H1 (cell line): ENCODE measurements around the gene TSPAN4. TPM values are rescaled to one million over a fixed set of nuclear protein-coding genes. Genes with fewer than 3 reads are reported as not detected.

ENCODE experiments used
- CTCF ChIA-PET: fragments of 300-600 bp; sonication (Branson Sonifier 250); formaldehyde crosslinking; loops from one replicate; lab custom pipeline; 2021; ENCODE audit not compliant: partially characterized antibody; lab: Charles Lee
- POLR2A ChIA-PET: fragments of 300-600 bp; sonication (Branson Sonifier 250); formaldehyde crosslinking; loops from one replicate; lab custom pipeline; 2021; ENCODE audit warnings: inconsistent platforms; ENCODE audit not compliant: partially characterized antibody; lab: Charles Lee
- DNase-seq, 2 experiments: peaks; one replicate each; pipeline versions ENCODE4 v3.0.0 to v3.0.0-alpha.2; 2010 to 2022; ENCODE audit warnings: low spot score in 2 of 2, low read depth in 1 of 2, mixed read lengths in 1 of 2
- FAIRE-seq: peaks from 2 replicates; lab custom pipeline; 2011; peaks lifted over from hg19 to GRCh38; lab: Jason Lieb, UNC
- H2AFZ ChIP-seq: 2 replicates; pipeline ENCODE4 v1.8.1; 2012; ENCODE audit warnings: low read length, inconsistent platforms
- H2AK5ac ChIP-seq: 2 replicates; pipeline ENCODE4 v1.6.1; 2013; ENCODE audit warnings: low read depth, low read length
- H2BK120ac ChIP-seq: replicated peaks from 2 replicates; pipeline ENCODE3; 2013; ENCODE audit warnings: low read depth, low read length, inconsistent platforms
- H2BK12ac ChIP-seq: 2 replicates; pipeline ENCODE4 v1.6.1; 2013; ENCODE audit warnings: low read depth, low read length
- H2BK15ac ChIP-seq: 2 replicates; pipeline ENCODE4 v1.6.1; 2013; ENCODE audit warnings: low read length
- H2BK20ac ChIP-seq: 2 replicates; pipeline ENCODE4 v1.6.1; 2013; ENCODE audit warnings: low read length
- H2BK5ac ChIP-seq: 2 replicates; pipeline ENCODE4 v1.6.1; 2013; ENCODE audit warnings: low read depth, low read length
- H3K14ac ChIP-seq: 2 replicates; pipeline ENCODE4 v1.6.1; 2013; ENCODE audit warnings: inconsistent platforms; ENCODE audit not compliant: insufficient read length
- H3K18ac ChIP-seq: 2 replicates; pipeline ENCODE4 v1.6.1; 2013; ENCODE audit warnings: low read length; ENCODE audit errors: extremely low read depth
- H3K23ac ChIP-seq: 2 replicates; pipeline ENCODE4 v1.6.1; 2013; ENCODE audit warnings: inconsistent platforms; ENCODE audit not compliant: insufficient read length
- H3K23me2 ChIP-seq: 2 replicates; pipeline ENCODE4 v1.6.1; 2013; ENCODE audit warnings: low read depth, low read length
- H3K27ac ChIP-seq: 2 replicates; pipeline ENCODE4 v1.6.1; 2011; ENCODE audit warnings: low read depth, low read length, inconsistent platforms
- H3K27me3 ChIP-seq, 4 experiments: replicated peaks in 1 of 4; 1 replicate in 1 of 4; 2 replicates in 3 of 4; pipeline versions ENCODE4 v1.6.1 to v1.8.1; 2011 to 2013; ENCODE audit warnings: low read length in 3 of 4, mild to moderate bottlenecking in 3 of 4, inconsistent platforms in 2 of 4, mixed read lengths in 2 of 4, moderate library complexity in 1 of 4; ENCODE audit not compliant: control insufficient read depth in 3 of 4, insufficient read depth in 3 of 4; ENCODE audit errors: extremely low read depth in 1 of 4
- H3K36me3 ChIP-seq, 4 experiments: 2 replicates each; pipeline versions ENCODE4 v1.6.1 to v1.8.1; 2011 to 2013; ENCODE audit warnings: mild to moderate bottlenecking in 4 of 4, low read length in 3 of 4, moderate library complexity in 2 of 4, control low read depth in 1 of 4, inconsistent platforms in 1 of 4; ENCODE audit not compliant: insufficient read depth in 4 of 4, control insufficient read depth in 2 of 4
- H3K4ac ChIP-seq: replicated peaks from 2 replicates; pipeline ENCODE3; 2013; ENCODE audit warnings: low read length, low read depth, mixed read lengths, inconsistent platforms; ENCODE audit not compliant: insufficient read length
- H3K4me1 ChIP-seq, 4 experiments: replicated peaks in 1 of 4; 1 replicate in 1 of 4; 2 replicates in 3 of 4; pipeline versions ENCODE4 v1.6.1 to v1.8.1; 2011 to 2013; ENCODE audit warnings: low read length in 3 of 4, inconsistent platforms in 2 of 4, mixed read lengths in 1 of 4; ENCODE audit not compliant: insufficient read depth in 4 of 4, control insufficient read depth in 3 of 4
- H3K4me2 ChIP-seq, 2 experiments: 2 replicates each; pipeline versions ENCODE4 v1.6.1 to v1.8.1; 2011 to 2013; ENCODE audit warnings: low read depth in 2 of 2, low read length in 2 of 2, control low read depth in 1 of 2, inconsistent platforms in 1 of 2, mild to moderate bottlenecking in 1 of 2; ENCODE audit not compliant: insufficient read depth in 1 of 2
- H3K4me3 ChIP-seq, 4 experiments: fragments of 200-600, 300-600 bp in 1 of 4; sonication (generic), shearing (Covaris generic), sonication (Bioruptor Twin) in 1 of 4; 2 replicates each; pipeline versions ENCODE4 v1.5.1 to v1.8.1; 2011 to 2016; ENCODE audit warnings: low read length in 4 of 4, low read depth in 3 of 4, control low read depth in 2 of 4, inconsistent platforms in 2 of 4, mild to moderate bottlenecking in 2 of 4, mixed read lengths in 1 of 4, moderate library complexity in 1 of 4; ENCODE audit not compliant: insufficient read depth in 2 of 4; ENCODE audit errors: extremely low read depth in 1 of 4
- H3K56ac ChIP-seq: replicated peaks from 2 replicates; pipeline ENCODE3; 2013; ENCODE audit warnings: low read depth, mild to moderate bottlenecking, mixed read lengths, low read length, inconsistent platforms; ENCODE audit not compliant: insufficient read length
- H3K79me1 ChIP-seq: 2 replicates; pipeline ENCODE4 v1.6.1; 2013; ENCODE audit warnings: low read depth, low read length, control low read depth
- H3K79me2 ChIP-seq, 2 experiments: 2 replicates each; pipeline versions ENCODE4 v1.6.1 to v1.8.1; 2012 to 2013; ENCODE audit warnings: low read length in 2 of 2, mild to moderate bottlenecking in 2 of 2, inconsistent platforms in 1 of 2; ENCODE audit not compliant: insufficient read depth in 2 of 2, control insufficient read depth in 1 of 2
- H3K9ac ChIP-seq, 4 experiments: replicated peaks in 1 of 4; 1 replicate in 1 of 4; 2 replicates in 3 of 4; pipeline versions ENCODE4 v1.6.1 to v1.8.1; 2011 to 2013; ENCODE audit warnings: low read depth in 3 of 4, low read length in 3 of 4, control low read depth in 2 of 4, mild to moderate bottlenecking in 2 of 4, moderate library complexity in 2 of 4, inconsistent platforms in 1 of 4; ENCODE audit errors: extremely low read depth in 1 of 4
- H3K9me3 ChIP-seq, 2 experiments: 2 replicates each; pipeline versions ENCODE4 v1.6.1 to v1.8.1; 2012 to 2013; ENCODE audit warnings: mild to moderate bottlenecking in 2 of 2, moderate library complexity in 2 of 2, control low read depth in 1 of 2, inconsistent platforms in 1 of 2, low read depth in 1 of 2, low read length in 1 of 2, mixed read lengths in 1 of 2; ENCODE audit not compliant: insufficient read depth in 2 of 2
- H4K20me1 ChIP-seq, 2 experiments: replicated peaks in 1 of 2; 2 replicates each; pipeline versions ENCODE3 to v1.8.1; 2011 to 2013; ENCODE audit warnings: inconsistent platforms in 2 of 2, low read length in 2 of 2, mild to moderate bottlenecking in 1 of 2; ENCODE audit not compliant: insufficient read depth in 2 of 2, control insufficient read depth in 1 of 2
- H4K5ac ChIP-seq: 2 replicates; pipeline ENCODE4 v1.6.1; 2013; ENCODE audit warnings: low read length, low read depth, mixed read lengths, inconsistent platforms; ENCODE audit not compliant: insufficient read length
- H4K8ac ChIP-seq: 2 replicates; pipeline ENCODE4 v1.8.0; 2013; ENCODE audit warnings: mild to moderate bottlenecking, moderate library complexity, low read length, inconsistent platforms; ENCODE audit not compliant: insufficient read depth; ENCODE audit errors: extremely low read depth
- H4K91ac ChIP-seq: replicated peaks from 2 replicates; pipeline ENCODE3; 2013; ENCODE audit warnings: low read length, mixed read lengths, inconsistent platforms; ENCODE audit not compliant: insufficient read length
- CTBP2 ChIP-seq: IDR thresholded peaks from 2 replicates; pipeline ENCODE4 v1.7.0; 2011; ENCODE audit warnings: borderline replicate concordance, mild to moderate bottlenecking, moderate library complexity, mixed read lengths, low read length; ENCODE audit not compliant: insufficient read depth, insufficient read length
- EZH2 ChIP-seq: fragments of 200-600 bp; sonication (generic); IDR thresholded peaks from 2 replicates; pipeline ENCODE4 v1.7.1; 2012; ENCODE audit warnings: low read depth, mild to moderate bottlenecking, moderate library complexity, low read length, inconsistent platforms; ENCODE audit not compliant: severe bottlenecking
- KDM5A ChIP-seq: fragments of 200-600 bp; IDR thresholded peaks from 2 replicates; pipeline ENCODE4 v1.7.1; 2012; ENCODE audit warnings: mild to moderate bottlenecking, low read length, inconsistent platforms, mixed read lengths
- MAFK ChIP-seq: IDR thresholded peaks from 2 replicates; pipeline ENCODE4 v1.6.1; 2012; ENCODE audit warnings: low read depth, mild to moderate bottlenecking, improper control_type of control experiment, low read length
- WGBS, 2 experiments: shearing (Covaris generic) in 1 of 2; methylation state at CpG; one replicate each; pipeline versions ENCODE4 v1.1.6 to v1.1.7; 2013 to 2015; ENCODE audit warnings: low lambda C conversion rate in 2 of 2, mixed read lengths in 2 of 2, inconsistent platforms in 1 of 2, low coverage in 1 of 2, missing lambda C conversion rate in 1 of 2; ENCODE audit not compliant: insufficient replicate concordance in 2 of 2, insufficient coverage in 1 of 2, insufficient read length in 1 of 2; ENCODE audit errors: extremely low coverage in 1 of 2, missing lambda C conversion rate in 1 of 2; 5-methylcytosine and 5-hydroxymethylcytosine counted together
- polyA plus RNA-seq, 7 experiments: library from polyadenylated mRNA; depleted of rRNA in 3 of 7; stranded (reverse) in 5 of 7; unstranded in 2 of 7; fragments of >200 nt in 5 of 7; fragments of 200-250 nt in 2 of 7; gene quantifications; 1 replicate in 5 of 7; 2 replicates in 1 of 7; 4 replicates in 1 of 7; pipeline versions ENCODE4 v1.2.1 to v1.2.3, GENCODE V29; 2011 to 2013; ENCODE audit warnings: missing spikeins in 2 of 7, mixed read lengths in 2 of 7
- total RNA-seq: library from RNA; stranded (reverse); fragmentation: NEBNext Ultra II Directional; extraction: Animal tissue kit (Norgen Biotek cat#: 25700); gene quantifications from 2 replicates; pipeline ENCODE4 v1.2.1, GENCODE V29; 2021
- TF ChIP-seq, protein P1 (sequence below): IDR thresholded peaks from 2 replicates; pipeline ENCODE4 v1.6.1; 2011; ENCODE audit warnings: low read length, improper control_type of control experiment

Gene TSPAN4
- total and polyA plus RNA-seq, 2 of the 8 experiments (the other 6 are each of a cell fraction or from before 2014, with no cell fraction given): 74.1 to 145 TPM

- Histone ChIP-seq H3K27ac (no peak overlapping the region), H2BK20ac (no peak overlapping the region), H2AFZ (no peak overlapping the region), H3K9ac (no peak overlapping the region), H3K4me1 (no peaks in the 10 kb centered on the region), H3K27me3 (no peaks in the 10 kb centered on the region), H3K79me2 (no peaks in the 10 kb centered on the region), H3K23me2 (no peaks in the 10 kb centered on the region), H2BK120ac (no peak overlapping the region), H3K36me3 (peaks cover 2 to 20% (median 8%) of the 10 kb centered on the region in 4 experiments; a peak in 5 of 8 replicates), H2BK5ac (no peak overlapping the region), H3K18ac (no peak overlapping the region), H4K8ac (no peak overlapping the region), H3K9me3 (no peaks in the 10 kb centered on the region), H4K91ac (no peak overlapping the region), H3K23ac (no peak overlapping the region), H3K56ac (no peak overlapping the region), H4K20me1 (peaks cover 3 to 18% of the 10 kb centered on the region in 2 experiments)
- CTCF ChIA-PET: interaction anchor here (1.0 to 1.4 kb wide), 3 partner anchors 10 to 16 kb away, joined by 3 to 7 read pairs (median 3); no protein-coding TSS in a partner anchor
- 86% methylated on average over 16 of the region's 16 CpGs; no CpG with 5 or more reads in 1 of the 2 experiments for WGBS, 2 experiments
- no peak for FAIRE-seq
- POLR2A ChIA-PET: interaction anchor here (0.7 to 1.0 kb wide), 6 partner anchors 9 to 166 kb away, joined by 3 to 4 read pairs (median 3); no protein-coding TSS in a partner anchor
- TF ChIP-seq MAFK: no peak
- no peak for TF ChIP-seq EZH2
- TF ChIP-seq, protein P1, sequence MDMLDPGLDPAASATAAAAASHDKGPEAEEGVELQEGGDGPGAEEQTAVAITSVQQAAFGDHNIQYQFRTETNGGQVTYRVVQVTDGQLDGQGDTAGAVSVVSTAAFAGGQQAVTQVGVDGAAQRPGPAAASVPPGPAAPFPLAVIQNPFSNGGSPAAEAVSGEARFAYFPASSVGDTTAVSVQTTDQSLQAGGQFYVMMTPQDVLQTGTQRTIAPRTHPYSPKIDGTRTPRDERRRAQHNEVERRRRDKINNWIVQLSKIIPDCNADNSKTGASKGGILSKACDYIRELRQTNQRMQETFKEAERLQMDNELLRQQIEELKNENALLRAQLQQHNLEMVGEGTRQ: no peak
- no peak for TF ChIP-seq KDM5A
- TF ChIP-seq CTBP2: no peak
- TF ChIP-seq, all 59 proteins: peak for 0
- DNase-seq: no peak
- H3K4ac ChIP-seq: no peak overlapping the region
- H3K4me3 ChIP-seq: no peak overlapping the region
- H2AK5ac ChIP-seq: no peak overlapping the region
- H3K4me2 ChIP-seq: no peak overlapping the region
- H2BK15ac ChIP-seq: no peak overlapping the region
- no peaks in the 10 kb centered on the region for H3K79me1 ChIP-seq
- no peak overlapping the region for H2BK12ac ChIP-seq
- no peak overlapping the region for H4K5ac ChIP-seq
- H3K14ac ChIP-seq: no peak overlapping the region
These were observed 42.0 kb downstream of the TSPAN4 start for GRCh38 chr11:884578-885070.
